NCI-H524 treated with DMSO at 0.1 percent for 48 hours (cell line): ENCODE measurements around the gene NUP210.
"Not testable (repeated sequence)": the region's sequence is repeated elsewhere in the genome, so short reads cannot be mapped to it uniquely, and the experiment has no call there.

Experiments
- DNase-seq: peaks from one replicate; lab custom pipeline; 2025; lab: John Stamatoyannopoulos, UW

Gene NUP210

GRCh38 chr3:13429631-13430291, 9.6 kb upstream of the NUP210 start:
- no peak for DNase-seq

- DNase-seq = not testable (repeated sequence)
Measured at GRCh38 chr3:13428678-13429077, 8.6 kb upstream of the NUP210 start.

- DNase-seq = peak; percentile 51
Measured at GRCh38 chr3:13427662-13428603, 7.8 kb upstream of the NUP210 start.

- DNase-seq = no peak
Measured at GRCh38 chr3:13426591-13426990, 6.5 kb upstream of the NUP210 start.

GRCh38 chr3:13425689-13426088, 5.6 kb upstream of the NUP210 start:
- DNase-seq = no peak

- no peak for DNase-seq
Measured at GRCh38 chr3:13424865-13425617, 4.9 kb upstream of the NUP210 start.

- DNase-seq = no peak
Measured at GRCh38 chr3:13424141-13424844, 4.2 kb upstream of the NUP210 start.

- no peak for DNase-seq
Measured at GRCh38 chr3:13420831-13421765, 976 bp upstream of the NUP210 start.

- no peak for DNase-seq
Measured at GRCh38 chr3:13419505-13420044, 547 bp downstream of the NUP210 start.

- DNase-seq = no peak
Measured at GRCh38 chr3:13417166-13417947, 2.8 kb downstream of the NUP210 start.

- DNase-seq = no peak
Measured at GRCh38 chr3:13415997-13416793, 3.9 kb downstream of the NUP210 start.

- no peak for DNase-seq
Measured at GRCh38 chr3:13415236-13415986, 4.7 kb downstream of the NUP210 start.

GRCh38 chr3:13414040-13414729, 5.9 kb downstream of the NUP210 start:
- DNase-seq = no peak

GRCh38 chr3:13411186-13411860, 8.8 kb downstream of the NUP210 start:
- DNase-seq = no peak

- DNase-seq = no peak
Measured at GRCh38 chr3:13408890-13409289, 11.2 kb downstream of the NUP210 start.

- DNase-seq = no peak
Measured at GRCh38 chr3:13407926-13408325, 12.2 kb downstream of the NUP210 start.

- no peak for DNase-seq
Measured at GRCh38 chr3:13407475-13407874, 12.6 kb downstream of the NUP210 start.
